Activated CD8-positive, alpha-beta T cell treated with anti-CD3 and anti-CD28 coated beads for 36 hours (primary cell): ENCODE measurements around the gene SMOC2. TPM values are rescaled to one million over a fixed set of nuclear protein-coding genes. Genes with fewer than 3 reads are reported as not detected.

Source experiments
- ATAC-seq: fragments of 200-7000 bp; cut with Tn5 transposase; one replicate; pipeline ENCODE4 v1.10.0; 2021; ENCODE audit warnings: mild to moderate bottlenecking, moderate library complexity
- CTCF ChIA-PET: fragments of 350-600 bp; sonication (Branson Sonifier 250); formaldehyde crosslinking; loops from one replicate; lab custom pipeline; 2021; ENCODE audit warnings: antibody characterized with exemption; lab: Charles Lee
- POLR2A ChIA-PET: fragments of 350-600 bp; sonication (Branson Sonifier 250); formaldehyde crosslinking; loops from one replicate; lab custom pipeline; 2021; ENCODE audit warnings: antibody characterized with exemption; lab: Charles Lee
- DNase-seq: peaks from one replicate; pipeline ENCODE4 v3.0.0-alpha.2; 2020
- H3K27ac Mint-ChIP-seq: one replicate; pipeline ENCODE4 v1.8.0; 2021; ENCODE audit warnings: mild to moderate bottlenecking, mixed read lengths
- H3K27me3 Mint-ChIP-seq: one replicate; pipeline ENCODE4 v1.8.0; 2021; ENCODE audit warnings: mixed read lengths
- H3K36me3 Mint-ChIP-seq: one replicate; pipeline ENCODE4 v1.8.0; 2021; ENCODE audit warnings: low read depth, mixed read lengths
- H3K4me1 Mint-ChIP-seq: one replicate; pipeline ENCODE4 v1.8.0; 2021; ENCODE audit warnings: low read depth, mixed read lengths
- H3K4me3 Mint-ChIP-seq: one replicate; pipeline ENCODE4 v1.8.0; 2021; ENCODE audit warnings: mild to moderate bottlenecking, moderate library complexity, mixed read lengths
- H3K9me3 Mint-ChIP-seq: one replicate; pipeline ENCODE4 v1.8.0; 2021; ENCODE audit warnings: mixed read lengths
- CTCF ChIP-seq: fragments of 200-600 bp; IDR thresholded peaks from one replicate; pipeline ENCODE4 v1.8.0; 2022; ENCODE audit warnings: antibody characterized with exemption, mild to moderate bottlenecking
- intact Hi-C: fragments of 100-400 bp; cut with micrococcal nuclease; formaldehyde crosslinking; loops from one replicate; pipeline ENCODE4 v1.10.0; 2022
- total RNA-seq, 2 experiments: library from RNA; stranded (reverse); gene quantifications; one replicate each; pipeline ENCODE4 v1.2.3, GENCODE V29; 2021

SMOC2 gene
- total RNA-seq, 2 experiments from 2014 or later = not detected

- Mint-ChIP-seq H3K4me3 (no peak overlapping the region), H3K27me3 (peaks cover 3% of the 10 kb centered on the region), H3K9me3 (no peaks in the 10 kb centered on the region), H3K36me3 (no peaks in the 10 kb centered on the region), H3K4me1 (no peaks in the 10 kb centered on the region), H3K27ac (no peak overlapping the region)
- ATAC-seq = no peak
- DNase-seq = no peak
- no peak for TF ChIP-seq CTCF
- POLR2A ChIA-PET = no interaction called here
- intact Hi-C loops = no loop called here
- CTCF ChIA-PET = no interaction called here
These were observed 267.5 kb downstream of the SMOC2 start for GRCh38 chr6:168708526-168708925.

- ChIA-PET POLR2A (no interaction called here), CTCF (no interaction called here)
- H3K27me3 Mint-ChIP-seq = peaks cover 3% of the 10 kb centered on the region
- no peak overlapping the region for H3K4me3 Mint-ChIP-seq
- no peaks in the 10 kb centered on the region for H3K36me3 Mint-ChIP-seq
- ATAC-seq (no peak), DNase-seq (no peak)
- H3K4me1 Mint-ChIP-seq = no peaks in the 10 kb centered on the region
- intact Hi-C loops = no loop called here
- no peaks in the 10 kb centered on the region for H3K9me3 Mint-ChIP-seq
- no peak for TF ChIP-seq CTCF
- H3K27ac Mint-ChIP-seq = no peak overlapping the region
These were observed 268.0 kb downstream of the SMOC2 start for GRCh38 chr6:168708984-168709383.

- H3K27ac Mint-ChIP-seq = no peak overlapping the region
- no peaks in the 10 kb centered on the region for H3K36me3 Mint-ChIP-seq
- intact Hi-C loops = no loop called here
- no peak for TF ChIP-seq CTCF
- no peak overlapping the region for H3K4me3 Mint-ChIP-seq
- ChIA-PET POLR2A (no interaction called here), CTCF (no interaction called here)
- no peak for ATAC-seq
- no peak for DNase-seq
- no peaks in the 10 kb centered on the region for H3K9me3 Mint-ChIP-seq
- H3K27me3 Mint-ChIP-seq = peaks cover 3% of the 10 kb centered on the region
- no peaks in the 10 kb centered on the region for H3K4me1 Mint-ChIP-seq
These were observed 268.4 kb downstream of the SMOC2 start for GRCh38 chr6:168709390-168709789.

- no peak for TF ChIP-seq CTCF
- H3K27me3 Mint-ChIP-seq = peaks cover 3% of the 10 kb centered on the region
- no peak for DNase-seq
- no peak for ATAC-seq
- intact Hi-C loops = no loop called here
- no peaks in the 10 kb centered on the region for H3K9me3 Mint-ChIP-seq
- CTCF ChIA-PET = no interaction called here
- no peak overlapping the region for H3K4me3 Mint-ChIP-seq
- H3K36me3 Mint-ChIP-seq = no peaks in the 10 kb centered on the region
- no peak overlapping the region for H3K27ac Mint-ChIP-seq
- POLR2A ChIA-PET = interaction anchor here (0.6 kb wide), 1 partner anchor 64 kb away, joined by 4 read pairs; no protein-coding TSS in a partner anchor
- no peaks in the 10 kb centered on the region for H3K4me1 Mint-ChIP-seq
These were observed 269.0 kb downstream of the SMOC2 start for GRCh38 chr6:168709991-168710390.

GRCh38 chr6:168711049-168711640 is 270.2 kb downstream of the SMOC2 start:
- intact Hi-C loops = no loop called here
- Mint-ChIP-seq H3K9me3 (no peaks in the 10 kb centered on the region), H3K4me3 (no peak overlapping the region), H3K27me3 (peaks cover 3% of the 10 kb centered on the region), H3K36me3 (no peaks in the 10 kb centered on the region), H3K27ac (no peak overlapping the region), H3K4me1 (no peaks in the 10 kb centered on the region)
- CTCF ChIA-PET = interaction anchor here (1.0 kb wide), 1 partner anchor 14 kb away, joined by 3 read pairs; no protein-coding TSS in a partner anchor
- DNase-seq (no peak), ATAC-seq (no peak)
- TF ChIP-seq CTCF = no peak
- POLR2A ChIA-PET = interaction anchor here (0.7 kb wide), 1 partner anchor 34 kb away, joined by 3 read pairs; no protein-coding TSS in a partner anchor
